Osteoblast (primary cell): Measurements from ENCODE around the gene METTL1. TPM values are rescaled to one million over a fixed set of nuclear protein-coding genes. Genes with fewer than 3 reads are reported as not detected.
A peak's percentile ranks its signal among the peaks of the same experiment; 100 is the strongest.

ENCODE experiments used
- DNase-seq: peaks from one replicate; pipeline ENCODE4 v3.0.0; 2011; ENCODE audit warnings: low spot score, mixed read lengths; ENCODE audit not compliant: insufficient read length; ENCODE audit errors: missing footprints
- H2AFZ ChIP-seq: 2 replicates; pipeline ENCODE4 v1.6.0; 2011; ENCODE audit warnings: mild to moderate bottlenecking, low read length
- H3K27ac ChIP-seq: 2 replicates; pipeline ENCODE4 v1.5.1; 2011; ENCODE audit warnings: mild to moderate bottlenecking, low read depth, low read length, moderate library complexity
- H3K27me3 ChIP-seq: 2 replicates; pipeline ENCODE4 v1.6.0; 2012; ENCODE audit warnings: mild to moderate bottlenecking, control low read depth, inconsistent platforms, low read length, moderate library complexity; ENCODE audit not compliant: insufficient read depth
- H3K36me3 ChIP-seq: 2 replicates; pipeline ENCODE4 v1.5.1; 2011; ENCODE audit warnings: mild to moderate bottlenecking, low read length, control low read depth, moderate library complexity; ENCODE audit not compliant: insufficient read depth
- H3K4me1 ChIP-seq: 2 replicates; pipeline ENCODE4 v1.5.1; 2011; ENCODE audit warnings: mild to moderate bottlenecking, low read length, control low read depth, moderate library complexity; ENCODE audit not compliant: insufficient read depth
- H3K4me2 ChIP-seq: 2 replicates; pipeline ENCODE4 v1.6.0; 2011; ENCODE audit warnings: mild to moderate bottlenecking, low read length; ENCODE audit not compliant: insufficient read depth
- H3K4me3 ChIP-seq: fragments of 200-600 bp; sonication (generic); 3 replicates; pipeline ENCODE4 v1.5.1; 2012; ENCODE audit warnings: mild to moderate bottlenecking, low read length, inconsistent platforms; ENCODE audit not compliant: insufficient read depth
- H3K79me2 ChIP-seq: 2 replicates; pipeline ENCODE4 v1.6.0; 2012; ENCODE audit warnings: mild to moderate bottlenecking, low read length, control low read depth, inconsistent platforms; ENCODE audit not compliant: insufficient read depth
- H3K9me3 ChIP-seq: 2 replicates; pipeline ENCODE4 v1.5.1; 2011; ENCODE audit warnings: low read depth, low read length, control low read depth
- H4K20me1 ChIP-seq: 2 replicates; pipeline ENCODE4 v1.6.0; 2012; ENCODE audit warnings: mild to moderate bottlenecking, low read length, control low read depth; ENCODE audit not compliant: insufficient read depth
- total RNA-seq: library from RNA; depleted of rRNA; stranded (reverse); fragments of >200 nt; gene quantifications from 2 replicates; pipeline ENCODE4 v1.2.3, GENCODE V29; 2012
- TF ChIP-seq, protein P1 (sequence below): IDR thresholded peaks from 2 replicates; pipeline ENCODE4 v1.5.1; 2011; ENCODE audit warnings: mild to moderate bottlenecking, low read depth, low read length, moderate library complexity; ENCODE audit errors: extremely low read depth

Gene METTL1
- total RNA-seq, 1 donor = 2.9 TPM

DNA sequence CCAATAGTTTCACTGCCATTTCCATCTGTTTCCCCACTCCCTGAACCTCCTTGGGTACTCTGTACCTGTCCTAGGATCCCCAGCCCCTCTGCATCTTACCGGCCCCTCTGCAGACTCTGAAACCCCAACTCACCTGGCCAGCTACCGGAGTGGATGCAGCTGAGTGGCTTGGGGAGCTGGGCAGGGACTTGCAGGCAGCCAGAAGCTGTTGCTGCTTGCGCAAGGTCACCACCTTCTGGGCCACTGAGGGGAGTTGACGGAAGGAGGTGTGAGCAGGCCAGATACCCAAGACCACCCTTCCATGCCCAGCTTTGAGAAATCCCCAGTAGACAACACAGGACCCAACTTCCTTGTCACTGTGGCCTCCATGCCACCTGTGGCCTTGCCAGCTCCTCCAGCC, 39.6 kb downstream of the METTL1 start:
- DNase-seq = peak; percentile 26
- no peak overlapping the region for H3K4me2 ChIP-seq
- H4K20me1 ChIP-seq = peaks cover 6% of the 10 kb centered on the region
- no peak overlapping the region for H2AFZ ChIP-seq
- H3K27ac ChIP-seq = no peak overlapping the region
- H3K4me3 ChIP-seq = no peak overlapping the region
- TF ChIP-seq, protein P1, sequence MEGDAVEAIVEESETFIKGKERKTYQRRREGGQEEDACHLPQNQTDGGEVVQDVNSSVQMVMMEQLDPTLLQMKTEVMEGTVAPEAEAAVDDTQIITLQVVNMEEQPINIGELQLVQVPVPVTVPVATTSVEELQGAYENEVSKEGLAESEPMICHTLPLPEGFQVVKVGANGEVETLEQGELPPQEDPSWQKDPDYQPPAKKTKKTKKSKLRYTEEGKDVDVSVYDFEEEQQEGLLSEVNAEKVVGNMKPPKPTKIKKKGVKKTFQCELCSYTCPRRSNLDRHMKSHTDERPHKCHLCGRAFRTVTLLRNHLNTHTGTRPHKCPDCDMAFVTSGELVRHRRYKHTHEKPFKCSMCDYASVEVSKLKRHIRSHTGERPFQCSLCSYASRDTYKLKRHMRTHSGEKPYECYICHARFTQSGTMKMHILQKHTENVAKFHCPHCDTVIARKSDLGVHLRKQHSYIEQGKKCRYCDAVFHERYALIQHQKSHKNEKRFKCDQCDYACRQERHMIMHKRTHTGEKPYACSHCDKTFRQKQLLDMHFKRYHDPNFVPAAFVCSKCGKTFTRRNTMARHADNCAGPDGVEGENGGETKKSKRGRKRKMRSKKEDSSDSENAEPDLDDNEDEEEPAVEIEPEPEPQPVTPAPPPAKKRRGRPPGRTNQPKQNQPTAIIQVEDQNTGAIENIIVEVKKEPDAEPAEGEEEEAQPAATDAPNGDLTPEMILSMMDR = no peak
- peaks cover 50% of the 10 kb centered on the region for H3K27me3 ChIP-seq
- no peaks in the 10 kb centered on the region for H3K36me3 ChIP-seq
- no peaks in the 10 kb centered on the region for H3K79me2 ChIP-seq
- peaks cover 9% of the 10 kb centered on the region for H3K4me1 ChIP-seq
- H3K9me3 ChIP-seq = no peaks in the 10 kb centered on the region

DNA sequence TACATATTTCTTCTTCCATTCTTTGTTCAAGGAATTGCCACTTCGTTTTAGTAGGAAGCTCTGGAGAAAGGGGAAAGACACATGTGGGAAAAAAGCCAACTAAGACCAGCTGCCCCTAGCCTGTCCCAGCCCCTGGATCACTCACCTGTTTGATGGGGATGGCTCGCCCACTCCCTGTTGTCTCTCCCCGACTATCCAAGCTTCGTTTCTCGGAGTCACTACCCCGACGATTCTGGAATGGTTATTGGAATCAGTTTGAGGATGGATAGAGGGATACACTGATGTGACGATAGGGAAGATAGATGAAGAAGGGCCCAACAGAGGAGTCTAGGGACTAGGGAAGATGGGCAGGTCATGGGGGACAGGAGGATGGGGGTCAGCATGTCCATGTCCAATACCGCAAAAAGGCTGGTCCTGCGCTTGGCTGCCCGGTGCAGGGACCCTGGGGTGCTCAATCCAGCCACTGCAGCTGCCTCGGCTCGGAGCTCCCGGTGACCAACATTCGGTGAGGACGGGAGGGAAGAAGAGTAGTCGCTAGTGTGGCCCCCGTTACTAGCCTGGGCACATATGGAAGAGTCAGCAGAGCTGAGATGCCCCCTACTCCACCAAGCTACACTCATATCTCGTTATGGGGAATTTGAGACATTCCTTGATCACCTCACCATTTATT, 40.4 kb downstream of the METTL1 start:
- TF ChIP-seq, protein P1 = no peak
- H4K20me1 ChIP-seq = peaks cover 6% of the 10 kb centered on the region
- peaks cover 7% of the 10 kb centered on the region for H3K4me1 ChIP-seq
- H3K9me3 ChIP-seq = no peaks in the 10 kb centered on the region
- peaks cover 43% of the 10 kb centered on the region for H3K27me3 ChIP-seq
- no peaks in the 10 kb centered on the region for H3K36me3 ChIP-seq
- DNase-seq = peak; percentile 57
- no peaks in the 10 kb centered on the region for H3K79me2 ChIP-seq
- no peak overlapping the region for H3K4me2 ChIP-seq
- H2AFZ ChIP-seq = no peak overlapping the region
- H3K27ac ChIP-seq = no peak overlapping the region
- H3K4me3 ChIP-seq = no peak overlapping the region

DNA sequence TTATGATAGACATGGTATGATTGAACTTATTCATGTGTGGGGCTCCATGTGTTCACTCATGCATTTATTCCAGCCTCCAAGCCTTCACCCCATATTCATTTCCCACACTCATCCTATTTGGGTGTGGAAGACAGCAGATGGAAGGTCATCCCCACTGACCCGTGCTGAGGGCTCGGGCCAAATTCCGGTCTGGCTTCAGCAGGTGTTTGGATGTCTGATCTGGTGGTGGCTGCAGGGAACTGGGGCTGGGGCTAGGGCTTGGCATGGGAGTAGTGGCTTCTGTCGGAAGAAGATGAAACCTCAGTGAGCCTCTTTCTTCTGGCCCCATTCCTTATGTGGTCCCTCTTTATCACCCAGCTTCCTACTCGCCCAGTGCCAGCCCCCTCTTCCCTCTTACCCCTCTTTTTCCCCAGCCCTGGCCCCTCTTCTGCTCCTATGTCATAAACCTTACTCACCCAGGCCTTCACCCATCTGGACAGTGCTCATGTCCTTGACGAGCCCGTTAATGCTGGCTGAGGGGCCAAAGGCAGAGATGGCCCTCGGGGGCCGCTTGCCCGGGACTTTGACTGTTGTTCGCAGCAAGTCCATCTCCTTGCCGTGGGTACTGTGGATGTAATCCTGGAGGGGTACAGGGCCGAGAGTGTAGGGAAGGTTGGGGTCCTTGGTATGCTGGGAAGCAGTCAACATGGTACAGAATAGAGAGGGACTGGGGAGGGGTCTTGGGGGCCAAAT, 41.4 kb downstream of the METTL1 start:
- peaks cover 4% of the 10 kb centered on the region for H3K4me1 ChIP-seq
- peak; percentile 10 for DNase-seq
- H3K27ac ChIP-seq = no peak overlapping the region

More for the DNA sequence above, 41.4 kb downstream of the METTL1 start:
- Histone ChIP-seq H3K9me3 (no peaks in the 10 kb centered on the region), H3K79me2 (no peaks in the 10 kb centered on the region), H2AFZ (no peak overlapping the region), H4K20me1 (peaks cover 6% of the 10 kb centered on the region), H3K36me3 (no peaks in the 10 kb centered on the region), H3K27me3 (peaks cover 33% of the 10 kb centered on the region), H3K4me2 (no peak overlapping the region), H3K4me3 (no peak overlapping the region)
- TF ChIP-seq, protein P1 = no peak
